Activated CD8-positive, alpha-beta memory T cell treated with anti-CD3 and anti-CD28 coated beads for 36 hours (primary cell): ENCODE results near the gene LNX2. TPM values are rescaled to one million over a fixed set of nuclear protein-coding genes. Genes with fewer than 3 reads are reported as not detected.

Experiments used
- CTCF ChIA-PET: fragments of 350-600 bp; sonication (Branson Sonifier 250); formaldehyde crosslinking; loops from one replicate; lab custom pipeline; 2021; ENCODE audit warnings: antibody characterized with exemption; lab: Charles Lee
- POLR2A ChIA-PET: fragments of 350-600 bp; sonication (Branson Sonifier 250); formaldehyde crosslinking; loops from one replicate; lab custom pipeline; 2021; ENCODE audit warnings: antibody characterized with exemption; lab: Charles Lee
- total RNA-seq, 2 experiments: library from RNA; stranded (reverse); gene quantifications; one replicate each; pipeline ENCODE4 v1.2.3, GENCODE V29; 2021

The LNX2 gene
- total RNA-seq, 2 experiments from 2014 or later = 4.3 to 4.4 TPM

DNA sequence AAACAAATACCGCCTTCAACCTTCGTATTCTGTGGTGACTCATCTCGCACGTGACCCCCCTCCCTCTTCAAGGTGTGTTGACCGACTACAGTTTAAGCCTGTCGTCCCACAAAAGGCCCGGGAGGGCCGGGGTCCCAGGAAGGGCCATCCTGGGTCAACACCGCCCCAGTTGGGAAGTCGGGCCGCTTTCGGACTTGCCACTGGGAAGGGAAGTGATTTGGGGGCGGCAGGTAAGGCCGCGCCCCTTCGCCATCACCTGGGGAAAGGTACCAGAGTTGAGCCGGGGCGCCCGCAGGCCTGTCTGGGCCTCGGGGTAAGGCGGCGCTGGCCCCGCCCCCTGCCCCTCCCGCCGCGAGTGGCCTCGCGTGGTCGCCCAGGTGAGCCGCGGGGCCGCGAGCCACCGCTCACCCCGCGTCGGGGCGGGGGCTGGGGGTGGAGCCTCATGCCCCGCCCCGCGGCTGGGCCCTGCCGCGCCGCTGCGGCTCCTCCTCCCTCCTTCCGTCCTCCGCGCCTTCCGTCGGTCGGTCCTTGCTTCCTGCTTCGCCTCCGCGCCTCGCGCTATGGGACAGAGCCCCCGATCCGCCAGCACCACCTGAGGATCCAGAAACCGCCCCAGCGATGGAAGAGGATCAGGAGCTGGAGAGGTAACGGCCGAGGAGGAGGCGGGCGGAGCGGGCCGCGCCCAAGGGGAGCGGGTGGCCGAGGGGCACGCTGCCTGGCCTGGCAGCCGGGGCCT, 1.2 kb upstream of the LNX2 start, which contains the start of gene POLR1D:
TSS of gene POLR1D (plus strand) at position 527 of the 736 bp plus-strand sequence. CDS start at position 619, 92 bp downstream.
- ChIA-PET CTCF (interaction anchor here (1.0 to 1.4 kb wide), 2 partner anchors 15 to 196 kb away, joined by 3 read pairs; no protein-coding TSS in a partner anchor), POLR2A (interaction anchor here (0.8 to 3.3 kb wide), 6 partner anchors 9 to 196 kb away, joined by 3 to 17 read pairs (median 7); partner anchors contain the start of genes GTF3A and MTIF3)

DNA sequence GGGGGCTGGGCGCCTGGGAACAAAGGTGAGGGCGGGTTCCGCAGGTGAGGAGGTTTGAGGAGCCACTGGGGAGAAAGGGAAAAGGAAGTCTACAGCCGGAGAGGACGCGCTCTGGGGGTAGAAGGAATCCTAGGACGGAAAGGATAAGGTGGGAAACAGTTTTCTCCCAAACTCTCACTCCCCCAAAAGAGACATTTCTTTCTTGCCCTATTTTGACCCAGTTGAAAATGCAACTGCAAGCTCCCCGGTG, 712 bp upstream of the LNX2 start:
- POLR2A ChIA-PET = interaction anchor here (0.6 to 3.3 kb wide), 8 partner anchors 9 to 370 kb away, joined by 3 to 17 read pairs (median 4); partner anchors contain the start of genes GTF3A, MTIF3 and RPL21
- CTCF ChIA-PET = interaction anchor here (1.0 to 1.5 kb wide), 5 partner anchors 15 to 196 kb away, joined by 3 to 4 read pairs (median 3); no protein-coding TSS in a partner anchor

DNA sequence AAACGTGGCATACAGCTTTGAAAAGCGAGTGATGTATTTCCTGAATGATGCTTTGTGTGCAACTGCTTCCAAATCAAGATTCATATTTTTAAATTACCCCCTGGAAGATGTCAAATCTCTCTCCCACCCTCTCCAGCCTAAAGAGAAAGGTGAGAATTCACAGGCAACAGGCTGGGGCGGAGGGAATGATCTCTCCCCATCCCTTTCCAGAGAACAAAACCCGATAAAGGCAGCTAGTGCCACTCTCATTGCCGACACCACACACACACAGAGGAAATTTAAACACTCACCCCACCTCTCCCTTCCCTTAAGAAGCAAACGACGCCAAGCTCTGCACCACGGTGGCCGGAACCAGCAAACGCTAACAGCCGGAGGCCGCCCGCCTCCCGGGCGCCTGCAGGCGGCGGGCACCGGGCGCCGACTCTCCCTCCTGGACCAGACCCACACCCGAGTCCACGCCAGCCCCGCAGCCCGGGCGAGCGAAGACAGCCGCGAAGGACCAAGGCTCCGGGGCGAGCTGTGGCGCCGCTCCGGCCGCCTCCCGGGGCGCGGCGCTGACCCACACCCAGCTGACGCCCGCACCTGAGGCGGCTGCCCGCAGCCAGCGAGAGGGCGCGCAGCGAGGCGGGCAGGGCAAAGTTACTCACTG, 477 bp downstream of the LNX2 start:
- CTCF ChIA-PET = interaction anchor here (1.1 to 1.5 kb wide), 5 partner anchors 24 to 258 kb away, joined by 3 to 4 read pairs (median 3); no protein-coding TSS in a partner anchor
- POLR2A ChIA-PET = interaction anchor here (0.6 to 3.3 kb wide), 8 partner anchors 71 to 369 kb away, joined by 3 to 17 read pairs (median 4); partner anchors contain the start of genes GTF3A, MTIF3 and RPL21

DNA sequence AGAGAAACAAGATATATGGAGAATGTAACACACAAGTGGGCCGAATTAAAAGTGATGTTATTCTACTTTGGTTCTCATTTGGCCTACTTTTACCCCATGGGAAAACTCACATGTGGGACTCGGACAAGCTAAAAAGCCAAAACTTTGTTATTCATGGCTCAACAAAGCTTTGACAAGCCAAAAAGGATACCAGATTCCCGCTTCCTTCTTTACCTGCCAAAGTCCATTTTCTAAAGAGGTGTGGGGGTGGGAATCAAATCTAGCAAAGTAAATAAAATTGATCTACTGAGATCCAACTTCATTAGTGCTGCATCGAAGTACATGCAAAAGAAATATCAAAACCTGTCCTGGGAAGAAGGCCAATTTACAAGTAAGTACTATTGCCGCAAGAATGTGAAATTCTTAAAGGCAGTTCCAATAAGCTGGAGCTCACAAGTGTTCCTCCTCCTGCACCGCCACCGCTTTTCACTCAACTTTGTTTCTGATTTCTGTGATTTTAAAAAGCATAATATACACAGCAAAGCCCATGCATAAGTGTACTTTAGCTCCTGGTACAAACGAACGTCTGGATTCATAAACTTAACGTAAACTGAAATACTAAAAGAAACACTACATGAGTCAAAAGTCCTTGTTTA, 1.1 kb downstream of the LNX2 start:
- POLR2A ChIA-PET = interaction anchor here (0.8 kb wide), 1 partner anchor 207 kb away, joined by 3 read pairs; no protein-coding TSS in a partner anchor

DNA sequence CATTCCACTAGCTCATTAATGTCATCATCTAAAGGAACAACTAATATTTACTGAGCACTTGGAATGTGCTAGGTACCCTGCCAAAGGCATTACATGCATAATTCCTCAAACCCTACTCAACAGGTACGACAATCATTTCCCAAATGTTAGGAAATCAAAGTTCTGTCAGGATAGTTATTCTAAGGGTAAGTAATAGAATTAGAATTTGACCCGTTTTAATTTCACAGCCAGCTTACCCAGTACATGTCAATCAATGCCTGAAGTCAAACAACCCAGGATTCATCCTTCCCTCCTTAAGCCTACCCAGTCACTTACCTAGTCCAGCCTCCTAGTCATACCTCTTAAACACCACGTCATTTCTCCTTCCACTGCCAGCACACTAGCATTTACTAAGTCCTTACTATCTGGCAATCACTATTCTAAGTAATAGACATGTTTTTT, 2.4 kb downstream of the LNX2 start:
- CTCF ChIA-PET = interaction anchor here (1.2 kb wide), 1 partner anchor 12 kb away, joined by 3 read pairs; no protein-coding TSS in a partner anchor
- POLR2A ChIA-PET = interaction anchor here (0.5 kb wide), 1 partner anchor 520 kb away, joined by 4 read pairs; the partner anchor contains the start of gene PAN3

More for the DNA sequence above, 1.1 kb downstream of the LNX2 start:
- CTCF ChIA-PET = interaction anchor here (1.2 to 1.5 kb wide), 3 partner anchors 13 to 257 kb away, joined by 3 to 4 read pairs (median 4); no protein-coding TSS in a partner anchor

DNA sequence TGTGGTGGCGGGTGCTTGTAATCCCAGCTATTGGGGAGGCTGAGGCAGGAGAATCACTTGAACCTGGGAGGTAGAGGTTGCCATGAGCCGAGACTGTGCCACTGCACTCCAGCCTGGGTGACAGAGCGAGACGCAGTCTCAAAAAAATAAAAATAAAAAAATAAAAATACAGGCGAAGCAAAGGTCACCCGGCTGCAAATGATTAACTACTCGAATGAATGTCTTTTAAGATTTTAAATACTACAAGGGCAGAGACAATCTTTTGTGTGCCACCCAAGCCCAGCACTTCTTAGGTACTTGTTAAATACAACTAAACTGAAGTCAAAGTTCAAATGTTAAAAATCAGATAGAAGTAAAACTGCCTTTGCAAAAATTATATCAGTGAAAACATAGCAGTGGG, 6.7 kb downstream of the LNX2 start:
- POLR2A ChIA-PET = no interaction called here
- CTCF ChIA-PET = no interaction called here

DNA sequence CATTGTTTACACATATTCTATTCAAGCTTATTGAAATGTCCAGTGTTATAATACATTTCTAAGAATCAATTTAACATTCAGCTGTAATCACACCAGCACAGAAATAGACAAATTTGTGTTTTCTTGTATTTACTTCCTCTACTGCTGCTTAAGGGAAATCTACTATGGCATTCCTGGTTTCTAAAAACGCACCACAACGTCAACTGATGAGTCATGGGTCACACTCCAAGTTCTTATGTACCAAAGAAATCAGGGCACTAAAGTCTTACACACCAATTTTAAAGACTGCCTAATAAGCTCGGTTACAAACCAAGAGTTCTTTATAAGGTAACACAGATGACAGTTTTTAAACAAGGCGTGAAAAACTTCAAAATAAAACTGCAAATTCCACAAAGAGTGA, 13.2 kb downstream of the LNX2 start:
- CTCF ChIA-PET = interaction anchor here (1.2 kb wide), 1 partner anchor 14 kb away, joined by 3 read pairs; no protein-coding TSS in a partner anchor
- POLR2A ChIA-PET = no interaction called here

DNA sequence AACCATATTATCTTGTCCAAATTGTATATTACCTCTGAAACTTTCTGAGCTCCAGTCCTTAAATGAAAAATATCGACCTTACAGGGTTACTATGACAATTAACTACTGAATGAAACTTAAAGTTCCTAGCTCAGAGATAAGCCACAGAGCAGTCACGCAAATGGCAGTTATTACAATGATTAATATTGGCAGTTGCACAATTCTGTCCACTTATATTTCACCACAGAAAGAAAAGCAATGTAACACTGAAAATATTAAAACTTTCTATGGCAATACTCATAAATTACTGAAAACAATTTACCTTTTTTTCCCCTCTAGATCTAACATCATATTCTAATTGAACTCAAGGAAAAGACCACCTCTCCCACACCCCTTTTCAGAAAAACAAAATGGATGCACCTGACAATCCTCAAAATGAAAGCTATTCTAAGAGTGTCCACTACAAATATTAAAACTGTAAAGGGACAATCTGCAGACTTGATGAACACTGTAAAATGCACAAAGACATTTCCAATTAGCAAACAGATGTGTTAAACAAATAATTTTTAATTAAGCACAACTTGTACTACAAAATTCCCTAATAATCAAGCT, 14.6 kb downstream of the LNX2 start:
- CTCF ChIA-PET = interaction anchor here (0.8 to 1.2 kb wide), 2 partner anchors 13 to 15 kb away, joined by 3 read pairs; no protein-coding TSS in a partner anchor
- POLR2A ChIA-PET = no interaction called here

DNA sequence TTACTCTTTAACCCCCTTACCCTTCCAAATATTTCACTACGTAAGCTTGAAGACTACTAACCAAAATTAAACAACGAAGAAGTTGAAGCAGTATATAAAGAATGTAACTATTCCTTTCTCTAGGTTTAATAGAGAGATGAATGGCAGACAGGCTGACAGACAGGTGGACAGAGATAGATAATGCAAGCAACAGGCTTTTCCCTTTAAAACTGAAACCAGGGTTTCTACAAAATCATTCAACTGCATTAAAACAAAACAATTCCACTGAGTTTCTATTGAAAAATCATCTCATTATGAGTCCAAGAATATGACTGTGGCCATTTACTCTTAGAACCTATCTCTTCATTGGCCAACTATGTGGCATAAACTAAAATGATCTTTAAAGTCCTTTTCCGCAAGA, 15.2 kb downstream of the LNX2 start:
- POLR2A ChIA-PET = no interaction called here
- CTCF ChIA-PET = no interaction called here

DNA sequence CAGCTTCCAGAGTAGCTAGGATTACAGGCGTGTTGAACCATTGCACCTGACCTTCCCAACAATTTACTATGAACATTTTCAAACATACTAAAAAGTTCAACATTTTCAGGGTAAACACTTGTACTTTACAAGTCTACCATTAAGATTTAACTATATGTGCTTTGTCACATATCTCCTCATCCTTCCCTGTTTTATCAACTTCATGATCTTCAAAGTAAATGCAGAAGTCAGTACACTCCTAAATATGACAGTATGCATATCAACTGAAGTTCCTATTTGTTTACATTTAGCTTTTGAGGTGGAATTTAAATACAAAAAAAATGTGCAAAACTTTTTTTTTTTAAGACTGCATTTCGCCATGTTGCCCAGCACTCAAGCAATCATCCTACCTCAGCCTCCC, 18.5 kb downstream of the LNX2 start:
- CTCF ChIA-PET = no interaction called here
- POLR2A ChIA-PET = no interaction called here

DNA sequence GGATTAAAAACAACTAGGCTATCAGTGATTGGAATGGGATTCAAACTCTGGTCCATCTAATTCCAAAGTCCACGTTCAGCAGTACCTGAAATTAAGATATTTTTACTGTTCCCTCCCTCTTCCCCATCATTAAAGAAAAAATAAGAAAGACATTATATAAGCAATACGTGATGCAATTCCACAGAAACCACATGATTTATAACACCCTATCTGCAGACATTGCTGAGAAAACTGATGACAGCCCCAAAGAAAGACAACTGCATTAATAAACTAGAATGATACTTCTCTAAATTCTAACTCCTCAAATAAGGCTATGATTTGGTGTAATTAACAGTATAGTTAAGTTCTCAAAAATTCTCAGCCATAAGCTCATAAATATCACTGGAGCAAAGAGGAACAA, 19.1 kb downstream of the LNX2 start:
- ChIA-PET POLR2A (no interaction called here), CTCF (no interaction called here)

DNA sequence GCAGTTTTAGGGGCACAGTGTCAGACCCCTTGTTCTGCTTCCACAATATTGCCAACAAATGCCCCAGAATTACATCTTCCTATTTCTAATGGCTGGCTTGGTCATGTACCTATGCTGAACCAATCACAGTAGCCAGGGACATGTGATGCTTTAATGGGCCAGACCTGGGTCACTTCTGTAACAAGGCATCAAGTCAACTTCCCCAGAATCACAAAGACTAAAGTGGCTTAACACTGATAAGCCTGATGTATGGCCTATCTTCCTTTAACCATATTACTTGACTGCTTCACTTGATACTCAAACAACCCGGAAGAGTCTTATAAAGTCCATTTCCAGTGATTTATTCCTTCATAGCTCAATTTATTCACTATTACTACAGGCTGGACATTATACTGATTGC, 19.6 kb downstream of the LNX2 start:
- ChIA-PET POLR2A (no interaction called here), CTCF (no interaction called here)

DNA sequence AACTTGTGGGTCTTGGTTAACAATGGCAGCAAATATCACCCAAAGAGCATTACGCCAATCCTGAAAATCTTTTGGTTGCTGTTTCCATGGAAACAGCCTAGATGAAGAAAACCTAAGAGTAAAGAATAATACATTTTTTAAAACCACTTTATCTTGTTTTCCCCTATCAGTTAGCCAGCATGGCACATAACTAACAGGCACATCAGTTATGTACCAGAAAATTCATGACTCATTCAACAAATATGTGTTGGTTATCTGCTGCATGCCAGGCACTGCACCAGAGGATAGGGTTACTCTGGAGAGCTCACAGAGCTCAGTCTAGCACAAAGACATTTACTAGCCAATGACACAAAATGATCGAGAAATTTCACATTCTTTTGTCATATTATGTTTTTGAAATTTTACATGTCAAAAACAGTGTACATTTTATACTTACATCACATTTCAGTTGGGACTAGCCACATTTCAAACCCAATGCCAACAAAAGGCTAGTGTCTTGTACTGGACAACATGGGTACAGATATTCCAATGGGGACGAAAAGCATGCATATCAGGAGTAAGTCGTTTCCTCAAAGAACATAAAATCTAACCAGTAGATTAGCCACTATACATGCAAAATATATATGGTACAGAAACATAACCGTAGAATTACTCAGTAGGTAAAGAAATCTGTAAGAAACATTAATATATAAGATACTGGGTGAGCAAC, 20.3 kb downstream of the LNX2 start:
- CTCF ChIA-PET = no interaction called here
- POLR2A ChIA-PET = no interaction called here

DNA sequence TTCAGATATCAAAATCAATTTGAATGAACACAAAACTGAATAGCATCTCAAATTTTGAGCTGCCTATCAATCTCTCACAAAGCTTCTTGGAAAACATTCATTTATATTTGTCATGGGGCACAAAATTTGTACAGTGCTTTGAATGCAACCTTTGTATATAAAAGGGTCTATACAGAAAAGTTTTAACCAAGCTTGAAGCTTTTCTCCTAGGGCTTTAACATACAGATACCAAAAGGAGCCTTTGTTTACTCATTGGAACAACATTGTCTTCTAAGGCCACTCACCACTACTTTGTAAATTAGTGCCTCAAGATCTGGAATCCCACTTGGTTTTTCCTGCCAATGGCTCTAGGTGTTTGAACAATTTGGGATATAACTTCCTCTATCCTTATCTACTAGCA, 21.2 kb downstream of the LNX2 start:
- CTCF ChIA-PET = no interaction called here

DNA sequence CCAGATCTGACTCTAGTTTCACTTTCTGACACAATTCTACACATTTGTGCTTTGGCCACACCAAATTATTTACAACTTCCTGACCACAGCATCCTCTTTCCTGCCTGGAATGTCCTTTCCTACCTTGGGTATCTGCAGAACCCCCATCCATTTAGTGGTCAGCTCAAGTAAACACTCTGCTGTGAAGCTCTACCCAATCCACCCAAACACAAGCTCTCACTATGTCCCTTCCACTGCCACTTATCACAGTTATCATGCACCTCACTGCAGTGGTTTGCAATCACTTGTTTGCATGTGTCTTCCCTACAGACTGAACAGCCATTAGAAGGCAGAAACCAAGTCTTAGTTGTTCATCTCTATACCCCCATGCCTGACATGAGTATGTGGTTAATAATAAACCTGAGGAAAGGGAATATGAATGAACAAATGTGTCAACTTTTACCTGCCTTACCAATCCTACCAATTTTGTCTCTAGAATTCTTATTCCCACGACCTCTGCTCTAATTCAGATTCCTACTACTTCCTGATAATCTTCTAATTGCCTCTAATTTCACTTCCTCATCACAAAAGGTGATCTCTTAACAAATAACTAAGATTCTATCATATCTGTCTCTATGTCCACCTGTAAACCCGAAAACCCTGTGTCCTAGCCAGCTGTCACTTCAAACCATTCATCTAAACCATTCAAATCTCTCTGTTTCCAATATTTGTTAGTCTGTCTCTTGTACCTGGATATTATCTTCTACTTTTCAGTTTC, 25.1 kb downstream of the LNX2 start:
- POLR2A ChIA-PET = no interaction called here
- CTCF ChIA-PET = no interaction called here

More for the DNA sequence above, 21.2 kb downstream of the LNX2 start:
- POLR2A ChIA-PET = no interaction called here

DNA sequence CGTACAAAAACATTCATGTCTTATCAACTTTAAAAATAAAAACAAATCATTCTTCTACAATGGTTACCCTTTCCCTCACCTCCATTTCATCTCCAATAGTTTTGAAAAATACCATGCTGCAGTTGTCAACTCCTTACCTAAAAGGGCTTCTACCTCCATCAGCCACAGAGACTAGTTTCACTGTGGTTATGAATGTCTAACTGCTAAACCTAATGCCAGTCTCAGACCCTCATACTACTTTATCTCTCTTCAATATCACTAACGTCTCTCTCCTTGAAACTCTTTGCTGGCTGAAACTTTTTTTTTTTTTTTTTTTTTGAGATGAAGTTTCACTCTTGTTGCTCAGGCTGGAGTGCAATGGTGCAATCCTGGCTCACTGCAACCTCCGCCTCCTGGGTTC, 27.1 kb downstream of the LNX2 start:
- ChIA-PET POLR2A (no interaction called here), CTCF (interaction anchor here (0.7 kb wide), 1 partner anchor 60 kb away, joined by 3 read pairs; no protein-coding TSS in a partner anchor)

DNA sequence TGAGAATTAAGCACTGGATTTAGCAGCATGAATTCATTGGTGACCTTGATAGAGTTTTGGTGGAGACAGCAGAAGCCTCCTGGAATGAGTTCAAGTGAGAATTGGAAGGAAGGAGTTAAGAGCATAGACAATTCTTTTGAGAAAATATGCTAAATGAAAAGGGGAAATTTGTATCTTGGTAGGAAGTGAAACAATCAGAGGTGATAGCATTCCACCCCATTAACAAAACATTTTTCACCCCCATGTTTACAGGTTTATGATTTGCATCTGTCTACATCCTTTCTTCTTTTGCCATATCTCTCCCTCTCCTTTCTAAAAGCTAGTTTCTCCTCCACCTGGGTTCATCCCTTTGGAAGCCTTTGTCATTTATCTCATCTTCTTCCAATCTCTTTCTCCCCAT, 27.5 kb downstream of the LNX2 start:
- CTCF ChIA-PET = interaction anchor here (0.7 kb wide), 1 partner anchor 61 kb away, joined by 3 read pairs; no protein-coding TSS in a partner anchor

DNA sequence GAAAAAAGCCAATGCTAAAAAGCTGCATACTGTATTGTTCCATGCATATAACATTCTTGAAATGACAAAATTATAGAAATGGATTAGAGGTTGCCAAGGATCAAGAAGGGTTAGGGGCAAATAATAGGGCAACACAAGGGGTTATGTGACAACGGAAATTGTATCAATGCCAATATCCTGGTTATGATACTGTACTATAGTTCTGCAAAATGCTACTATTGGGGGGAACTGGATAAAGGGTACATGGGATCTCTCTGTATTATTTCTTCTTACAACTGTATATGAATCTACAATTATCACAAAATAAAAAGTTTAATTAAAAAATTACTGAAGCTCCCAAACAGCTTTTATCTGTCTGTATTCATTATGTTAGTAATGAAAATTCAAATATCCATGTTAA, 31.9 kb downstream of the LNX2 start:
- CTCF ChIA-PET = no interaction called here
- POLR2A ChIA-PET = no interaction called here

More for the DNA sequence above, 27.5 kb downstream of the LNX2 start:
- POLR2A ChIA-PET = no interaction called here
